HCT116 (cell line): ENCODE data around the gene FEM1B. TPM values are rescaled to one million over a fixed set of nuclear protein-coding genes. Genes with fewer than 3 reads are reported as not detected.

ENCODE experiments used
- ATAC-seq: fragments of 200-7000 bp; cut with Tn5 transposase; 2 replicates; pipeline ENCODE4 v1.9.1; 2020; ENCODE audit warnings: mild to moderate bottlenecking, moderate library complexity
- BruUV-seq: library from RNA; stranded (reverse); fragments of 400-500 nt; replicated peaks from 2 replicates; lab custom pipeline; 2021; lab: Mats Ljungman, UMichigan
- CTCF ChIA-PET: fragments of 300-600 bp; sonication (Branson Sonifier 250); formaldehyde crosslinking; loops from one replicate; lab custom pipeline; 2021; ENCODE audit warnings: antibody characterized with exemption; lab: Charles Lee
- POLR2A ChIA-PET: fragments of 300-600, 350-600 bp; sonication (Branson Sonifier 250); formaldehyde crosslinking; loops from one replicate; lab custom pipeline; 2021; ENCODE audit warnings: antibody characterized with exemption; lab: Charles Lee
- RAD21 ChIA-PET, 2 experiments: fragments of 300-600 bp; sonication (Branson Sonifier 250); formaldehyde crosslinking; loops; one replicate each; lab custom pipeline; 2023; ENCODE audit warnings: low total read pairs in 2 of 2; ENCODE audit not compliant: uncharacterized antibody in 2 of 2, unreplicated experiment in 2 of 2, low non-redundant PET in 1 of 2; lab: Charles Lee
- DNase-seq: peaks from one replicate; pipeline ENCODE4 v3.0.0-alpha.2; 2010; ENCODE audit warnings: low read depth, low spot score
- H2AFZ ChIP-seq: fragments of 200-600 bp; shearing (Covaris generic), sonication (generic); 2 replicates; pipeline ENCODE4 v1.6.1; 2017; ENCODE audit warnings: low read depth, mixed run types, mixed read lengths, antibody characterized with exemption, low read length; ENCODE audit not compliant: poor library complexity, severe bottlenecking
- H3K27ac ChIP-seq: 2 replicates; pipeline ENCODE4 v1.5.1; 2012; ENCODE audit warnings: low read depth, low read length
- H3K27me3 ChIP-seq: fragments of 200-600 bp; sonication (generic); 2 replicates; pipeline ENCODE4 v1.6.1; 2016; ENCODE audit warnings: mixed run types, low read length, mixed read lengths; ENCODE audit not compliant: insufficient read depth
- H3K36me3 ChIP-seq, 2 experiments: fragments of 200-500 bp in 1 of 2; fragments of 200-600 bp in 1 of 2; sonication (Bioruptor generic) in 1 of 2; sonication (generic) in 1 of 2; 2 replicates each; pipeline versions ENCODE4 v1.5.1 to v1.6.1; 2014 to 2016; ENCODE audit warnings: low read length in 2 of 2, inconsistent platforms in 1 of 2, mixed read lengths in 1 of 2, mixed run types in 1 of 2; ENCODE audit not compliant: insufficient read depth in 2 of 2, control insufficient read depth in 1 of 2
- H3K4me1 ChIP-seq, 2 experiments: fragments of 200-600 bp in 1 of 2; sonication (generic) in 1 of 2; 2 replicates each; pipeline versions ENCODE4 v1.5.1 to v1.6.1; 2012 to 2017; ENCODE audit warnings: low read length in 2 of 2, inconsistent platforms in 1 of 2, mild to moderate bottlenecking in 1 of 2, mixed read lengths in 1 of 2, mixed run types in 1 of 2, moderate library complexity in 1 of 2; ENCODE audit not compliant: insufficient read depth in 2 of 2, control insufficient read depth in 1 of 2
- H3K4me2 ChIP-seq: fragments of 200-600 bp; sonication (generic); 2 replicates; pipeline ENCODE4 v1.6.1; 2017; ENCODE audit warnings: mixed run types, low read length, mixed read lengths
- H3K4me3 ChIP-seq, 2 experiments: fragments of 200-600 bp in 1 of 2; sonication (generic) in 1 of 2; replicated peaks in 1 of 2; 2 replicates each; pipeline ENCODE4 v1.5.1; 2011 to 2016; ENCODE audit warnings: low read length in 2 of 2, control low read depth in 1 of 2, low read depth in 1 of 2, mild to moderate bottlenecking in 1 of 2, mixed read lengths in 1 of 2, mixed run types in 1 of 2
- H3K79me2 ChIP-seq: fragments of 200-600 bp; sonication (generic); 2 replicates; pipeline ENCODE4 v1.6.1; 2017; ENCODE audit warnings: mild to moderate bottlenecking, mixed run types, low read length, moderate library complexity, mixed read lengths; ENCODE audit not compliant: insufficient read depth
- H3K9ac ChIP-seq: fragments of 200-600 bp; sonication (generic); 2 replicates; pipeline ENCODE4 v1.6.1; 2016; ENCODE audit warnings: low read length, mixed read lengths
- H3K9me2 ChIP-seq: fragments of 200-600 bp; sonication (generic), shearing (Covaris generic); 2 replicates; pipeline ENCODE4 v1.6.1; 2017; ENCODE audit warnings: mixed run types, mild to moderate bottlenecking, moderate library complexity; ENCODE audit not compliant: insufficient read depth
- H3K9me3 ChIP-seq, 2 experiments: fragments of 200-500 bp in 1 of 2; fragments of 200-600 bp in 1 of 2; sonication (Bioruptor generic) in 1 of 2; sonication (generic) in 1 of 2; 2 replicates each; pipeline ENCODE4 v1.6.1; 2014 to 2017; ENCODE audit warnings: low read length in 2 of 2, mixed read lengths in 2 of 2, inconsistent platforms in 1 of 2, low read depth in 1 of 2, mild to moderate bottlenecking in 1 of 2, mixed run types in 1 of 2, moderate library complexity in 1 of 2; ENCODE audit not compliant: control insufficient read depth in 1 of 2, insufficient read depth in 1 of 2
- H4K20me1 ChIP-seq: fragments of 200-600 bp; sonication (generic), shearing (Covaris generic); 2 replicates; pipeline ENCODE4 v1.6.1; 2017; ENCODE audit warnings: mixed run types, mild to moderate bottlenecking, moderate library complexity; ENCODE audit not compliant: insufficient read depth
- EGR1 ChIP-seq: IDR thresholded peaks from 2 replicates; pipeline ENCODE4 v1.6.1; 2012; ENCODE audit warnings: low read depth
- ZBTB33 ChIP-seq: IDR thresholded peaks from 2 replicates; pipeline ENCODE4 v1.6.1; 2011; ENCODE audit warnings: mild to moderate bottlenecking, low read length, moderate library complexity; ENCODE audit not compliant: insufficient replicate concordance; ENCODE audit errors: extremely low read depth
- intact Hi-C: fragments of 100-400 bp; cut with micrococcal nuclease; formaldehyde crosslinking; loops from 2 replicates; pipeline ENCODE4 v1.10.0; 2022
- total RNA-seq: library from RNA; stranded (reverse); gene quantifications from one replicate; pipeline ENCODE4 v1.2.1, GENCODE V29; 2021; ENCODE audit not compliant: unreplicated experiment

The FEM1B gene
- total RNA-seq, 1 experiment from 2014 or later: 39.7 TPM

GRCh38 chr15:68311464-68311835 is 33.9 kb downstream of the FEM1B start:
- Histone ChIP-seq H3K27ac (no peak overlapping the region), H3K36me3 (no peaks in the 10 kb centered on the region), H3K4me1 (peaks cover 0 to 5% of the 10 kb centered on the region in 2 experiments; a peak in 2 of 4 replicates), H4K20me1 (no peaks in the 10 kb centered on the region), H3K9ac (no peak overlapping the region), H3K4me2 (no peak overlapping the region), H3K9me3 (no peaks in the 10 kb centered on the region), H3K9me2 (no peaks in the 10 kb centered on the region), H3K79me2 (no peaks in the 10 kb centered on the region), H2AFZ (no peak overlapping the region), H3K27me3 (no peaks in the 10 kb centered on the region), H3K4me3 (no peak overlapping the region)
- CTCF ChIA-PET: no interaction called here
- intact Hi-C loops: no loop called here
- POLR2A ChIA-PET: no interaction called here
- no TSS peak for BruUV-seq
- DNase-seq: no peak
- no peak for TF ChIP-seq EGR1
- TF ChIP-seq ZBTB33: no peak
- RAD21 ChIA-PET: no interaction called here
- ATAC-seq: no peak

GRCh38 chr15:68311859-68312557 is 34.5 kb downstream of the FEM1B start:
- Histone ChIP-seq H3K4me3 (no peak overlapping the region), H3K9ac (no peak overlapping the region), H3K36me3 (no peaks in the 10 kb centered on the region), H3K4me1 (no peaks in the 10 kb centered on the region), H3K27ac (no peak overlapping the region), H3K79me2 (no peaks in the 10 kb centered on the region), H3K9me3 (no peaks in the 10 kb centered on the region), H3K27me3 (no peaks in the 10 kb centered on the region), H3K9me2 (no peaks in the 10 kb centered on the region), H3K4me2 (no peak overlapping the region), H2AFZ (no peak overlapping the region)
- no peak for ATAC-seq
- intact Hi-C loops: no loop called here
- ChIA-PET RAD21 (no interaction called here), POLR2A (no interaction called here)
- TF ChIP-seq ZBTB33: no peak
- TF ChIP-seq, all 23 proteins: peak for 0
- no peaks in the 10 kb centered on the region for H4K20me1 ChIP-seq
- no peak for DNase-seq
- no TSS peak for BruUV-seq
- CTCF ChIA-PET: interaction anchor here (1.4 kb wide), 1 partner anchor 59 kb away, joined by 3 read pairs; no protein-coding TSS in a partner anchor
